B cell (primary cell): ENCODE results near the gene RAD17. TPM values are rescaled to one million over a fixed set of nuclear protein-coding genes. Genes with fewer than 3 reads are reported as not detected.
"Not testable (repeated sequence)": the region's sequence is repeated elsewhere in the genome, so short reads cannot be mapped to it uniquely, and the experiment has no call there.

Experiments used
- ATAC-seq: fragments of 200-7000 bp; cut with Tn5 transposase; one replicate; pipeline ENCODE4 v1.10.0; 2021; ENCODE audit warnings: low read depth, mild to moderate bottlenecking, moderate number of reproducible peaks, moderate library complexity
- CTCF ChIA-PET: fragments of 350-600 bp; sonication (Branson Sonifier 250); formaldehyde crosslinking; loops from one replicate; lab custom pipeline; 2021; ENCODE audit warnings: antibody characterized with exemption, inconsistent platforms; lab: Charles Lee
- POLR2A ChIA-PET: fragments of 350-600 bp; sonication (Branson Sonifier 250); formaldehyde crosslinking; loops from one replicate; lab custom pipeline; 2021; ENCODE audit warnings: antibody characterized with exemption; lab: Charles Lee
- DNase-seq: peaks from one replicate; pipeline ENCODE4 v3.0.0; 2013
- H2AFZ ChIP-seq: 2 replicates; pipeline ENCODE4 v1.6.1; 2012; ENCODE audit warnings: mild to moderate bottlenecking, low read depth, low read length; ENCODE audit not compliant: insufficient read depth, poor library complexity, severe bottlenecking
- H3K27ac ChIP-seq, 2 donors: 1 replicate in 1 of 2; 2 replicates in 1 of 2; pipeline ENCODE4 v1.5.1; 2012 to 2013; ENCODE audit warnings: low read length in 2 of 2, mild to moderate bottlenecking in 2 of 2, moderate library complexity in 1 of 2
- H3K27me3 ChIP-seq, 4 experiments: fragments of 200-600 bp in 1 of 4; sonication (generic) in 1 of 4; replicated peaks in 1 of 4; 1 replicate in 2 of 4; 2 replicates in 2 of 4; pipeline versions ENCODE4 v1.6.1 to v1.7.0; 2013 to 2016; ENCODE audit warnings: low read length in 3 of 4, mild to moderate bottlenecking in 2 of 4, mixed read lengths in 1 of 4, moderate library complexity in 1 of 4; ENCODE audit not compliant: insufficient read depth in 4 of 4, control insufficient read depth in 3 of 4; ENCODE audit errors: control extremely low read depth in 1 of 4
- H3K36me3 ChIP-seq, 2 experiments: replicated peaks in 1 of 2; 1 replicate in 1 of 2; 2 replicates in 1 of 2; pipeline versions ENCODE4 v1.6.1 to v1.7.1; 2013; ENCODE audit warnings: low read length in 1 of 2; ENCODE audit not compliant: insufficient read depth in 2 of 2, control insufficient read depth in 1 of 2; ENCODE audit errors: control extremely low read depth in 1 of 2, extremely low read depth in 1 of 2
- H3K4me1 ChIP-seq, 2 donors: fragments of 200-600 bp in 1 of 2; sonication (generic) in 1 of 2; 1 replicate in 1 of 2; 2 replicates in 1 of 2; pipeline versions ENCODE4 v1.5.1 to v1.6.1; 2013 to 2017; ENCODE audit warnings: low read length in 2 of 2; ENCODE audit not compliant: control insufficient read depth in 2 of 2, insufficient read depth in 2 of 2
- H3K4me2 ChIP-seq: replicated peaks from 2 replicates; pipeline ENCODE3; 2012; ENCODE audit warnings: mild to moderate bottlenecking, low read depth, low read length; ENCODE audit not compliant: poor library complexity, severe bottlenecking
- H3K4me3 ChIP-seq, 5 experiments: fragments of 200-600 bp in 1 of 5; sonication (generic) in 1 of 5; 1 replicate in 3 of 5; 2 replicates in 2 of 5; pipeline versions ENCODE4 v1.5.1 to v1.7.0; 2011 to 2016; ENCODE audit warnings: low read length in 4 of 5, mild to moderate bottlenecking in 4 of 5, low read depth in 2 of 5, control low read depth in 1 of 5, moderate library complexity in 1 of 5; ENCODE audit not compliant: insufficient read depth in 1 of 5; ENCODE audit errors: control extremely low read depth in 1 of 5, extremely low read depth in 1 of 5
- H3K79me2 ChIP-seq: fragments of 200-600 bp; sonication (generic); one replicate; pipeline ENCODE4 v1.6.0; 2016; ENCODE audit warnings: low read length; ENCODE audit not compliant: control insufficient read depth, insufficient read depth
- H3K9ac ChIP-seq: fragments of 200-600 bp; sonication (generic); 2 replicates; pipeline ENCODE4 v1.6.1; 2017; ENCODE audit warnings: mild to moderate bottlenecking, low read length, moderate library complexity
- H3K9me3 ChIP-seq, 3 donors: one replicate each; pipeline versions ENCODE4 v1.6.1 to v1.7.1; 2013; ENCODE audit warnings: low read length in 2 of 3; ENCODE audit not compliant: control insufficient read depth in 2 of 3, insufficient read depth in 1 of 3; ENCODE audit errors: control extremely low read depth in 1 of 3
- H4K20me1 ChIP-seq: 2 replicates; pipeline ENCODE4 v1.6.0; 2012; ENCODE audit warnings: mild to moderate bottlenecking, low read length; ENCODE audit not compliant: insufficient read depth, control insufficient read depth, poor library complexity, severe bottlenecking
- H3K27ac Mint-ChIP-seq: one replicate; pipeline ENCODE4 v1.8.0; 2021; ENCODE audit warnings: mixed read lengths
- H3K27me3 Mint-ChIP-seq: one replicate; pipeline ENCODE4 v1.8.0; 2021; ENCODE audit warnings: mixed read lengths
- H3K4me1 Mint-ChIP-seq: one replicate; pipeline ENCODE4 v1.8.0; 2021; ENCODE audit warnings: mixed read lengths
- H3K4me3 Mint-ChIP-seq: one replicate; pipeline ENCODE4 v1.8.0; 2021; ENCODE audit warnings: mixed read lengths
- H3K9me3 Mint-ChIP-seq: one replicate; pipeline ENCODE4 v1.8.0; 2022; ENCODE audit warnings: mixed read lengths; ENCODE audit not compliant: insufficient read depth
- EZH2 ChIP-seq: IDR thresholded peaks from 2 replicates; pipeline ENCODE4 v1.6.1; 2012; ENCODE audit warnings: borderline replicate concordance, low read depth, mild to moderate bottlenecking, moderate library complexity, low read length; ENCODE audit not compliant: insufficient read depth, poor library complexity, severe bottlenecking
- WGBS: methylation state at CpG from one replicate; pipeline ENCODE4 v1.1.5; 2013; ENCODE audit warnings: missing lambda C conversion rate; ENCODE audit not compliant: insufficient coverage; 5-methylcytosine and 5-hydroxymethylcytosine counted together
- intact Hi-C: fragments of 100-400 bp; cut with micrococcal nuclease; formaldehyde crosslinking; loops from one replicate; pipeline ENCODE4 v1.10.0; 2022
- polyA plus RNA-seq: library from polyadenylated mRNA; depleted of rRNA; stranded (reverse); fragments of >200 nt; gene quantifications from 2 replicates; pipeline ENCODE4 v1.2.3, GENCODE V29; 2012
- total RNA-seq, 2 donors: library from RNA; stranded (reverse); fragments of 120-200 nt in 1 of 2; gene quantifications; 1 replicate in 1 of 2; 2 replicates in 1 of 2; pipeline versions ENCODE4 v1.2.3 to v1.2.4, GENCODE V29; 2013 to 2022
- TF ChIP-seq, protein P1 (sequence below): fragments of 200-600 bp; IDR thresholded peaks from one replicate; pipeline ENCODE4 v1.8.0; 2022; ENCODE audit warnings: antibody characterized with exemption, mild to moderate bottlenecking

The RAD17 gene
- total and polyA plus RNA-seq, 2 donors (not counting 1 experiment from before 2014, with no cell fraction given): 21.0 to 39.6 TPM

DNA sequence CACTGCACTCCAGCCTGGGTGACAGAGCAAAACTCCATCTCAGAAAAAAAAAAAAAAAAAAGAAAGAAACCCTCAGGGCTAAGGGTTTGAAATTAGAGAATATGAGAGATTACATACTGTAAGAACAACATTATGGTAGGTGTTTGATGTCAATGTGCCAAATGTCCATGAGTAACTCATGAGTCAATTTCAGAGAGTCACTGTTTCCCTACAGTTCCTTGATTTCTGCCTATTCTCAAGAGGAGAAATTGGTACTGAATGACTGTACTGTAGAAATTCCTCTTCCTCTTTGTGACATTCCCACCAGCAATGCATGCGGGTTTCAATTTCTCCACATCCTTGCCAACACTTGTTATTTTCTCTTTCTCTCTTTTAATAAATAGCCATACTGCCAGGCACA, 80.5 kb downstream of the RAD17 start:
- Histone ChIP-seq H3K27me3 (no peaks in the 10 kb centered on the region), H3K36me3 (no peaks in the 10 kb centered on the region), H2AFZ (no peak overlapping the region), H3K79me2 (no peaks in the 10 kb centered on the region), H3K4me3 (no peak overlapping the region), H3K27ac (no peak overlapping the region), H4K20me1 (no peaks in the 10 kb centered on the region), H3K4me2 (no peak overlapping the region), H3K9me3 (no peaks in the 10 kb centered on the region), H3K4me1 (no peaks in the 10 kb centered on the region), H3K9ac (no peak overlapping the region)
- POLR2A ChIA-PET: no interaction called here
- 91% methylated on average over 1 of the region's 1 CpG for WGBS
- no peaks in the 10 kb centered on the region for H3K9me3 Mint-ChIP-seq
- H3K4me1 Mint-ChIP-seq: no peaks in the 10 kb centered on the region
- DNase-seq: no peak
- no peak overlapping the region for H3K4me3 Mint-ChIP-seq
- no peak for ATAC-seq
- no peaks in the 10 kb centered on the region for H3K27me3 Mint-ChIP-seq
- no peak for TF ChIP-seq EZH2
- TF ChIP-seq, protein P1, sequence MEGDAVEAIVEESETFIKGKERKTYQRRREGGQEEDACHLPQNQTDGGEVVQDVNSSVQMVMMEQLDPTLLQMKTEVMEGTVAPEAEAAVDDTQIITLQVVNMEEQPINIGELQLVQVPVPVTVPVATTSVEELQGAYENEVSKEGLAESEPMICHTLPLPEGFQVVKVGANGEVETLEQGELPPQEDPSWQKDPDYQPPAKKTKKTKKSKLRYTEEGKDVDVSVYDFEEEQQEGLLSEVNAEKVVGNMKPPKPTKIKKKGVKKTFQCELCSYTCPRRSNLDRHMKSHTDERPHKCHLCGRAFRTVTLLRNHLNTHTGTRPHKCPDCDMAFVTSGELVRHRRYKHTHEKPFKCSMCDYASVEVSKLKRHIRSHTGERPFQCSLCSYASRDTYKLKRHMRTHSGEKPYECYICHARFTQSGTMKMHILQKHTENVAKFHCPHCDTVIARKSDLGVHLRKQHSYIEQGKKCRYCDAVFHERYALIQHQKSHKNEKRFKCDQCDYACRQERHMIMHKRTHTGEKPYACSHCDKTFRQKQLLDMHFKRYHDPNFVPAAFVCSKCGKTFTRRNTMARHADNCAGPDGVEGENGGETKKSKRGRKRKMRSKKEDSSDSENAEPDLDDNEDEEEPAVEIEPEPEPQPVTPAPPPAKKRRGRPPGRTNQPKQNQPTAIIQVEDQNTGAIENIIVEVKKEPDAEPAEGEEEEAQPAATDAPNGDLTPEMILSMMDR: no peak
- CTCF ChIA-PET: no interaction called here
- intact Hi-C loops: no loop called here
- no peak overlapping the region for H3K27ac Mint-ChIP-seq

GRCh38 chr5:69450527-69450926, 80.9 kb downstream of the RAD17 start:
- H4K20me1 ChIP-seq, H3K27ac Mint-ChIP-seq, H3K4me2 ChIP-seq, H3K27me3 ChIP-seq, H3K27me3 Mint-ChIP-seq, H2AFZ ChIP-seq, H3K9ac ChIP-seq, H3K27ac ChIP-seq, H3K4me3 Mint-ChIP-seq, CTCF ChIA-PET, H3K79me2 ChIP-seq, H3K4me1 ChIP-seq, H3K4me1 Mint-ChIP-seq, H3K9me3 Mint-ChIP-seq, POLR2A ChIA-PET, H3K9me3 ChIP-seq, ATAC-seq, intact Hi-C loops, H3K4me3 ChIP-seq, H3K36me3 ChIP-seq, DNase-seq: not testable (repeated sequence)
- 100% methylated on average over 2 of the region's 8 CpGs for WGBS
